ENCODE data around the gene SUPT5H. TPM values are rescaled to one million over a fixed set of nuclear protein-coding genes. Genes with fewer than 3 reads are reported as not detected.

SUPT5H gene
- total RNA-seq, 3 donors from 2014 or later = 74.3 to 115 (median 103) TPM

GRCh38 chr19:39407410-39407659 is 38.0 kb upstream of the SUPT5H start:
- DNase-seq (ENCODE audit: low spot score in 2 of 2) = no peak
- intact Hi-C loops (cut with DNase I; ENCODE audit: low total_unique reads) = no loop called here
- peak overlapping the region; percentile 100 for H3K27ac ChIP-seq
- H3K9me3 ChIP-seq = no peaks in the 10 kb centered on the region
- TF ChIP-seq POLR2AphosphoS5 (IDR thresholded peaks at IDR 0.05) (no peak), POLR2A (IDR thresholded peaks at IDR 0.05) (no peak), CTCF (IDR thresholded peaks at IDR 0.05) (no peak)
- H3K4me1 ChIP-seq = peaks cover 0 to 13% of the 10 kb centered on the region in 2 donors
- no peaks in the 10 kb centered on the region for H3K27me3 ChIP-seq
- H3K36me3 ChIP-seq = peaks cover 6% of the 10 kb centered on the region
- H3K4me3 ChIP-seq = peak overlapping the region; percentile 81 to 98 (median 96)

DNA sequence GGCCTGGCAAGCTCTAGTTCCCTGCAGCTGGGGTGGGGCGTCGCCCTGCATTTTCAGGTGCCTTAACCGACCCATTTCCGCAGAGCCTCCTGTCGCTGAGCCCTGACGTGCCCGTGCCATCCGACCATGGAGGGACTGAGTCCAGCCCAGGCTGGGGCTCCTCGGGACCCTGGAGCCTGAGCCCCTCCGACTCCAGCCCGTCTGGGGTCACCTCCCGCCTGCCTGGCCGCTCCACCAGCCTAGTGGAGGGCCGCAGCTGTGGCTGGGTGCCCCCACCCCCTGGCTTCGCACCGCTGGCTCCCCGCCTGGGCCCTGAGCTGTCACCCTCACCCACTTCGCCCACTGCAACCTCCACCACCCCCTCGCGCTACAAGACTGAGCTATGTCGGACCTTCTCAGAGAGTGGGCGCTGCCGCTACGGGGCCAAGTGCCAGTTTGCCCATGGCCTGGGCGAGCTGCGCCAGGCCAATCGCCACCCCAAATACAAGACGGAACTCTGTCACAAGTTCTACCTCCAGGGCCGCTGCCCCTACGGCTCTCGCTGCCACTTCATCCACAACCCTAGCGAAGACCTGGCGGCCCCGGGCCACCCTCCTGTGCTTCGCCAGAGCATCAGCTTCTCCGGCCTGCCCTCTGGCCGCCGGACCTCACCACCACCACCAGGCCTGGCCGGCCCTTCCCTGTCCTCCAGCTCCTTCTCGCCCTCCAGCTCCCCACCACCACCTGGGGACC is 37.6 kb upstream of the SUPT5H start:
- TF ChIP-seq POLR2A (IDR thresholded peaks at IDR 0.05) = peak; percentile 13
- peak in 2 of 3 donors; percentile 8 to 9 for TF ChIP-seq CTCF (IDR thresholded peaks at IDR 0.05)
- peak; percentile 71 to 95 (median 73) for TF ChIP-seq POLR2AphosphoS5 (IDR thresholded peaks at IDR 0.05)

GRCh38 chr19:39408392-39409207 is 36.8 kb upstream of the SUPT5H start:
- peaks cover 6% of the 10 kb centered on the region for H3K36me3 ChIP-seq
- peak overlapping the region; percentile 81 to 98 (median 96) for H3K4me3 ChIP-seq
- H3K9me3 ChIP-seq = no peaks in the 10 kb centered on the region
- H3K4me1 ChIP-seq = peaks cover 0 to 13% of the 10 kb centered on the region in 2 donors
- intact Hi-C loops (cut with DNase I; ENCODE audit: low total_unique reads) = no loop called here
- H3K27me3 ChIP-seq = no peaks in the 10 kb centered on the region
- TF ChIP-seq POLR2AphosphoS5 (IDR thresholded peaks at IDR 0.05) (peak; percentile 59 to 92 (median 77)), POLR2A (IDR thresholded peaks at IDR 0.05) (peak; percentile 46), CTCF (IDR thresholded peaks at IDR 0.05) (no peak)
- peak in 1 of 2 donors; percentile 71 for DNase-seq (ENCODE audit: low spot score in 2 of 2)
- peak overlapping the region; percentile 100 for H3K27ac ChIP-seq

More for the DNA sequence above, 37.6 kb upstream of the SUPT5H start:
- peak; percentile 76 to 82 for DNase-seq (ENCODE audit: low spot score in 2 of 2)
- Histone ChIP-seq H3K4me1 (peaks cover 0 to 13% of the 10 kb centered on the region in 2 donors), H3K36me3 (peaks cover 6% of the 10 kb centered on the region), H3K4me3 (peak overlapping the region; percentile 81 to 98 (median 96)), H3K27me3 (no peaks in the 10 kb centered on the region), H3K9me3 (no peaks in the 10 kb centered on the region), H3K27ac (peak overlapping the region; percentile 100)
- intact Hi-C loops (cut with DNase I; ENCODE audit: low total_unique reads) = no loop called here

GRCh38 chr19:39409208-39410016 is 36.0 kb upstream of the SUPT5H start:
- DNase-seq (ENCODE audit: low spot score in 2 of 2) = peak; percentile 97
- intact Hi-C loops (cut with DNase I; ENCODE audit: low total_unique reads) = no loop called here
- Histone ChIP-seq H3K27ac (peak overlapping the region; percentile 100), H3K27me3 (no peaks in the 10 kb centered on the region), H3K9me3 (no peaks in the 10 kb centered on the region), H3K36me3 (peaks cover 6% of the 10 kb centered on the region), H3K4me1 (peaks cover 0 to 8% of the 10 kb centered on the region in 2 donors), H3K4me3 (peak overlapping the region; percentile 81 to 98 (median 96))
- TF ChIP-seq POLR2AphosphoS5 (IDR thresholded peaks at IDR 0.05) (peak; percentile 94 to 99 (median 96)), CTCF (IDR thresholded peaks at IDR 0.05) (peak in 1 of 3 donors; percentile 4), POLR2A (IDR thresholded peaks at IDR 0.05) (peak; percentile 94)

Data from breast epithelium (tissue), 4 donors.